ENCODE results near the gene SRSF3.
A peak's percentile ranks its signal among the peaks of the same experiment; 100 is the strongest.

Gene SRSF3

DNA sequence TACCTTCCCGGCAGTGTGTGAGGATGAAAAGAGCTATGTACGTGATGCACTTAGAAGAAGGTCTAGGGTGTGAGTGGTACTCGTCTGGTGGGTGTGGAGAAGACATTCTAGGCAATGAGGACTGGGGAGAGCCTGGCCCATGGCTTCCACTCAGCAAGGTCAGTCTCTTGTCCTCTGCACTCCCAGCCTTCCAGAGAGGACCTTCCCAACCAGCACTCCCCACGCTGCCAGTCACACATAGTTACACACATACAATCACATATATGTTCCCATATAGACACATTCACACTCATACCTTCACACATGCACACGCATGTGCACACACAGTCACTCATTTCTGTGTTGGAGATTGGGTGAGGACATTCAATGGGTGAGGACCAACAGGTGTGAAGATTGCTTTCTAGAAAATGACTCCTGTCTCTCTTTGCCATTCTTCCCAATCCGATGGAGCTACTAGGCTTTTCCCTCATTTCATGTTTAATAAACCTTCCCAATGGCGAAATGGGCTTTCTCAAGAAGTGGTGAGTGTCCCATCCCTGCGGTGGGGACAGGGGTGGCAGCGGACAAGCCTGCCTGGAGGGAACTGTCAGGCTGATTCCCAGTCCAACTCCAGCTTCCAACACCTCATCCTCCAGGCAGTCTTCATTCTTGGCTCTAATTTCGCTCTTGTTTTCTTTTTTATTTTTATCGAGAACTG lies 30.4 kb downstream of the SRSF3 start:
- no peak for DNase-seq

- no peak for DNase-seq
Observed at GRCh38 chr6:36625158-36625919, 31.2 kb downstream of the SRSF3 start.

GRCh38 chr6:36626636-36627035 lies 32.5 kb downstream of the SRSF3 start:
- no peak for DNase-seq

DNA sequence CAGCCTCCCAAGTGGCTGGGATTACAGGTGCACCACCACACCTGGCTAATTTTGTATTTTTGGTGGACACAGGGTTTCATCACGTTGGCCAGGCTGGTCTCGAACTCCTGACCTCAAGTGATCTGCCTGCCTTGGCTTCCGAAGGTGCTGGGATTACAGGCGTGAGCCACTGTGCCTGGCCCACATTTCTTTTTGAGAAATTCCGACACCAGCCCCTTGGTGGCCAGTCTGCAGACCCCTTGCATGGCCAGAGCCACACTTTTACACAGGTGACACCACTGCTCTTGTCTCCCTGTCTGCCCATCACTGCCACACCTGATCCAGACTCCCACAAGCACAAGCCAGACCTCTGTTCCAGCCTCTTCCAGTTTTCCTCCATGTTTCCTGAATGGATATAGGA lies 33.0 kb downstream of the SRSF3 start:
- no peak for DNase-seq

GRCh38 chr6:36627801-36628246 lies 33.7 kb downstream of the SRSF3 start:
- DNase-seq = no peak

DNA sequence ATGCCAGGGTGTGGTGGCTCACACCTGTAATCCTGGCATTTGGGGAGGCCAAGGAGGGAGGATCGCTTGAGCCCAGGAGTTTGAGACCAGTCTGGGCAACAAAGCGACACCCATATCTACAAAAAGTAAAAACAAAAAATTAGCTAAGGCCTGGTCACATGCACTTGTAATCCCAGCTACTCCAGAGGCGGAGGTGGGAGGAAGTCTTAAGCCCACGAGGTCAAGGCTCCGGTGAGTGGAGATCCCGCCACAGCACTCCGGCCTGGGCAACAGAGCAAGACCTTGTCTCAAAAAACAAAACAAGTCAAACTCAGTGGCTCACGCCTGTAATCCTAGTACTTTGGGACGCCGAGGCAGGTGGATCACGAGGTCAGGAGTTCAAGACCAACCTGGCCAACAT lies 35.6 kb downstream of the SRSF3 start:
- DNase-seq = no peak

GRCh38 chr6:36631326-36632011 lies 37.3 kb downstream of the SRSF3 start:
- no peak for DNase-seq

- no peak for DNase-seq
Observed at GRCh38 chr6:36633370-36633769, 39.2 kb downstream of the SRSF3 start.

DNA sequence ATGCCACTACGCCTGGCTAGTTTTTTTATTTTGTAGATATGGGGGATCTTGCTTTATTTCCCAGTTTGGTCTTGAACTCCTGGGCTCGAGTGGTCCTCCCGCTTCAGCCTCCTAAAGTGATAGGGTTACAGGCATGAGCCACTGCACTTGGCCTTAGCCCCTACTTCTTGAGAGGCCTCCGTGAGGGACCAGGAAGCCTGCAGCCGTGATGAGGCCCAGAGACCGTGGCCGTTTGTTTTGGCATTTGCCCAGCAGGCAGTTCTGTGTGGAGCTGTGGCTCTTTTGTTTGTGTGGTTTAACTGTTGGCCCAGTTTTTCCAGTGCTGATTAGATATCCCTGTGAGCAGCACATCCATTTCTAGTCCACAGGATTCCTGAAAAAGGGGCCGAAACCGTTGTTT lies 39.8 kb downstream of the SRSF3 start:
- peak; percentile 43 for DNase-seq

DNA sequence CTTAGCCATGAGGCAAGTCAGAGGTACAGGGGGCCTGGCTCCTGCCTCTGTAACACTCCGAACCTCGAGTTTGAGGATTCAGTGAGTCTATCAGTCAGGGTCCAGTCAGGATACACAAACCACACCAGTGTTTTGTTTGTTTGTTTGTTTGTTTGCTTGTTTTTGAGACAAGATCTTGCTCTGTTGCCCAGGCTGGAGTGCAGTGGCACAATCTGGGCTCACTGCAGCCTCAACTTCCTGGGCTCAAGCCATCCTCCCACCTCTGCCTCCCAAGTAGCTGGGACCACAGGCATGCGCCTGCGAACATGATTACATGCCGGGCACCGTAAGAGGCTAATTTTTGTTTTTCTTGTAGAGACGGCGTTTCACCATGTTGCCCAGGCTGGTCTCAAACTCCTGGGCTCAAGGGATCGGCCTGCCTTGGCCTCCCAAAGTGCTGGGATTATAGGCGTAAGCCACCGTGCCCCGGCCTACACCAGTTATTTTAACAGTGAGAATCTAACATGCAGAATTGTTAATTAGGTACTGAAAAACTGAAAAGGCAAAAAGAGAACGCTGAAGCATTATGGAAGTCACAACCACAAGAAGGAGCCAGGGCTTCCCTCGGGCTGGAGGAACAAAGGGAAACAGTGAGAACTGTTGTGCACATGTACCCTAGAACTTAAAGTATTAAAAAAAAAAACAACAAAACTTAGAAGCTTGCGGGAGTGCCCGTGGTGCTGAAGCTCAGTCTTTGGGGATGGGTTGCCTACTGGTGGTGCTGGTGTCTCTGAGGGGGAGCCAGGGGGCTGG lies 40.4 kb downstream of the SRSF3 start:
- no peak for DNase-seq

DNA sequence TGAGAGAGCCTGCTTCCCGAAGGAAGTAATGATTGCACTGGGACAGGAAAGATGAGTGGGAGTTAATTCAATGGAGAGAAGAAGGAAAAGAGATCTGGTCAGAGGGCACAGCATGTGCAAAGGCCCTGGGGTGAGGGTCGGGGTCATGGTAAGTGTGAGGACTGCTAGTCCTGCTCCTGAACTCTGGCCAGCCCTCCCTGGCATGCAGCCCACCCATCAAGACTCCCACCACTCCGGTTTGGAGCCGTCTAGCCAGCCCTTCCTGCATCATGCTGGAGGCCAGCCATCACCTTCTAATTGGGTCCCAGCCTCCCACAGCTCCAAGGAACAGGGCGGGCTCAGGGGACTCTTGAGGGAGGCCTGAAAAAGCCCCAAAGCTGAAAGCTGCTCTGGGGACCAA lies 42.1 kb downstream of the SRSF3 start:
- no peak for DNase-seq

DNA sequence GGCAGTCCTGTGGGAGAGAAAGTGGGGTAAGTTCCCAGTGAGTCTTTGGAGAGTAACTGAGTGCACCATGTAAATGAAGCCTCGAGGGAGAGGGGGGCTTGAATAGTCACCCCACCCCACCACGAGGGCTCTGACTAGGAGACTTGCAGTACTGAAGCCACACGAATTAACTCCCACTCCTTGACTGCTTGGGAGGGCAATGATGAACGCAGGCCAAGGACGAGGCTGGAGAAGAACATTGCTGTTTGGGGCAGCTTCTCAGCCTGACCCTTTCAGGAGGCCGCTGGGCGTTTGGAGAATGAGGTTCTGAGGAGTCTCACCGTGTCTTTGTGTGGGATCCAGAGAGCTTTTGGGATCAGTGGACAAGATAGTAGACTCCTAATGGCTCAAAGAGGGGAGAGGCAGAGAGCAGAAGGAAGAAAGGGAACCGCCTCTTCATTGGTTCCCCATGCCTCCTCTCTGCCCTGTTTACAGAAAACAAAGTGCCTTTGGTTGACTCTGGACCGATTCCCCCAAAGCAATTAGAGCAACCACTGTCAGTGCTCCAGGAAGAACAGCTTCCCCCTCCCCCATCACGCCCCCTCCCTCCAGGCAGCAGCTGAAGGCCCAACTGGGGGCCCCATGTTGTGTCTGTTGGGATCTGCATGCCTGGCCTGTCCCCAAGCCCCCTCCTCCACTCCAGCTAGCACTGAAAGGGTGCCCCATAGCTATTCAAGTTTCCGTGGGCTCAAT lies 42.7 kb downstream of the SRSF3 start:
- no peak for DNase-seq

- DNase-seq = no peak
Observed at GRCh38 chr6:36638579-36638978, 44.4 kb downstream of the SRSF3 start.

GRCh38 chr6:36639171-36639808 lies 45.1 kb downstream of the SRSF3 start:
- no peak for DNase-seq

- no peak for DNase-seq
Observed at GRCh38 chr6:36641543-36641942, 47.4 kb downstream of the SRSF3 start.

GRCh38 chr6:36642913-36643817 lies 49.0 kb downstream of the SRSF3 start:
- no peak for DNase-seq

GRCh38 chr6:36643977-36644376 lies 49.8 kb downstream of the SRSF3 start:
- DNase-seq = no peak

DNA sequence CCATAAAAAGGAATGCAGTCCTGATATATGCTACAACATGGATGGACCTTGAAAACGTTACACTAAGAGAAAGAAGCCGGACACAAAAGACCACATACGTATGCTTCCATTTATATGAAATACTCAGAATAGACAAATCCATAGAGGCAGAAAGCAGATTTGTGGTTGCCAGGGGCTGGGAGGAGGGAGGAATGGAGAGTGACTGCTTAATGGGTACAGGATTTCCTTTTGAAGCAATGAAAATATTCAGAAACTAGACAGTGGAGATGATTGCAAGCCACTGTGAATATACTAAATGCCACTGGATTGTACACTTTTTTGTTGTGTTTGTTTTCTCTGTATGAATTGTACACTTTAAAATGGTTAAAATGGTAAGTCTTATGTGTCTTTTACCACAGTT lies 54.9 kb downstream of the SRSF3 start:
- no peak for DNase-seq

GRCh38 chr6:36649701-36650484 lies 55.7 kb downstream of the SRSF3 start:
- DNase-seq = no peak

Data from NCI-H774 (cell line).